ENCODE data around the gene ZNF444. TPM values are rescaled to one million over a fixed set of nuclear protein-coding genes. Genes with fewer than 3 reads are reported as not detected.
"Not testable (repeated sequence)": the region's sequence is repeated elsewhere in the genome, so short reads cannot be mapped to it uniquely, and the experiment has no call there.

ZNF444 gene
- 20.8 TPM for polyA plus RNA-seq (2013, experiment 1 of 2; ENCODE audit: insufficient read length)
- polyA plus RNA-seq (2013, experiment 2 of 2; ENCODE audit: insufficient read length): 22.0 TPM

DNA sequence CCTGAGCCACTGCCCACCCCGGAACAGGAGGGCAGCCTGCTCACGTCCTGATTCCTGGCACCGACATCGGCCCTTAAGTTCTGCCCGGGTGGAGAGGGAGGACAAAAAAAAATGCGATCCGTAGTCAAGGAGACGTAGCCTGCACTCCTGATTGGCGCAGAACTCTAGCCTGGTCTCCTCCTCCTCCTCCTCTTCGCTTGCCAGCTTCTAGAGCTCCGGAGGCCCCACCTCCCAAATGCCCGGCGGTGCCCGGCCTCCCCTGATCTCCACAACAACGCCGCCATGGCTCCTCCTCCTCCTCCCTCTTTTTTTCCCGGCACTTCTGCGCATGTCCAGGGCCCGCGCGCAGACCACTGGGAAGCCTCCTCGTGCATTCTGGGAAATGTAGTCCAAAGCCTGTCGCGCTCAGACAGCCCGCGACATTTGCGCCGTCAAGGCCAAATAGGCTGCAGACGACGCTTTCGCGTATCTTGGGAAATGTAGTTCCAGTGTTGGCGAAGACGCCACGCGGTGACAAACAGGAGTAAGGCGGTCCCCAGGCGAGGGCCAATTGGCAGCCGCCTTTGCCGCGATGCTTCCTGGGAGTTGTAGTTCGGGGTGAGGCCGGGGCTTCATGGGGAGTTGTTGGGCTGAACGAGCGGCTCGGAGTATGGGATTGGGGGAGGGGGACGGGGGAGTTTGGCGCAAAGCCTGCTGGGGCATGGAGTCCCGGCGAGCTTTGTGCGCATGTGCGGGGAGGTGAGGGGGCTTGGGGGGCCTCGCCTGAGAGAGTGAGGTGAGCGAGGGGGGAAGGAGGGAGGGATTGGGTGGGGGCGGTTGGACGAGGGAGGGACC, at the start of gene ZNF444:
Gene ZNF444 (plus strand): TSS at position 705 of the 834 bp plus-strand sequence. CDS start 5,625 bp downstream, outside the sequence.
- DNase-seq: peak; percentile 100

DNA sequence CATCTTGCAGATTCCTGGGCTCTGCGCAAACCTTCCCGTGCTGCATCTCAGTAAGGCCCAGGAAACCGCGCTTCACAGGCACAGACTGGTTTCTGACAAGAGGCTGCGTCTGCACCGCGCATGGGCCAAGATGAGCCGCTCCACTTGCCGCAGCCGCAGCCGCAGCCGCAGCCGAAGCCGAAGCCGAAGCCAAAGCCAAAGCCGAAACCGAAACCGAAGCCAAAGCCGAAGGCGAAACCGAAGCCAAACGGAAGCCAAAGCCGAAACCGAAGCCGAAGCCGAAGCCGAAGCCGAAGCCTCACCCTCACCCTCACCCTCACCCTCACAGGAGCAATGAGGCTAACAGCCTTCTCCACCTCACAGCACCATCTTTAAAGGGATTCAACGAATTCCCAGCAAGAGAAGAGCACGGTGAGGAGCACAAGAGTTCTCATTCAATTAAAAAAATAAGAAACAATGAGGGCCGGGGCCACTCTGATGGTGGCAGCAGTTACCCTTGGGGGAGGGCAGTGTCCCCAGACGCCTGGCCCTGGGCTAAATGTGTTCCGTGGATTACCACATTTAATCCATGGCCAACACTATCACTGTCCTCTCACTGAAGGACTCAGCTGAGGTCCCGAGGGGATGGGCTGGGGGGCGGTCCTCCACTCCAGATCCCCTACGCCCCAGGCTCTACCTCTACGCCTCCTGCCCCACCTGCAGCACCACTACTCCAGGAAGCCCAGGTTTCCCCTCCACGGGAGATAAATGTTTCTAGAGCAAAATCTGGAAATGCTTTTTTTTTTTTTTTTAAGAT, 49.1 kb upstream of the ZNF444 start:
- DNase-seq: no peak

DNA sequence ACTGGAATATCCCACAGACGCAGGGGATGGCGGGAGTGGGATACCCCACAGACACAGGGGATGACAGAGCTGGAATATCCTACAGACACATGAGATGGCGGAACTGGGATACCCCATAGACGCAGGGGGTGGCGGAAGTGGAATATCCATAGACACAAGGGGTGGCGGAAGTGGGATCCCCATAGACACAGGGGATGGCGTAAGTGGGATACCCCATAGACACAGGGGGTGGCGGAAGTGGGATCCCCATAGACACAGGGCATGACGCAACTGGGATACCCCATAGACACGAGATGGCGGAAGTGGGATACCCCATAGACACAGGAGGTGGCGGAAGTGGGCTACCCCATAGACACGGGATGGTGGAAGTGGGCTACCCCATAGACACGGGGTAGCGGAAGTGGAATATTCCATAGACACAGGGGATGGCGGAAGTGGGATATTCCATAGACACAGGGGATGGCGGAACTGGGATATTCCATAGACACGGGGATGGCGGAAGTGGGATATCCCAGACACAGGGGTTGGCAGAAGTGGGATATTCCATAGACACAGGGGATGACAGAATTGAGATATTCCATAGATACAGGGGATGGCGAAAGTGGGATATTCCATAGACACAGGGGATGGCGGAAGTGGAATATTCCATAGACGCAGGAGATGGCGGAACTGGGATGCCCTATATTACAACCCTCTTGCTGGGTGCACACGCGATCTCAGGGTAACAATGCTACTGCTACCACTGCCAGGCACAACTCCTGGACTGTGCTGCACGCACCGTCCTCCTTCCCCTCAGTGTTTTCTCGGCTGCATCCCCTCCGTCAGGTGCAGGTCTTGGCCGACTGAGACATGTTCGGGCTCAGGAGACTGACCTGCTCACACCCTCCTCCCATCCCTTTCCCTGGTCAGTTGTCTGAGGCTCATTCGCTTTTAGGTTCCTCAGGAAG, 48.1 kb upstream of the ZNF444 start:
- no peak for DNase-seq

DNA sequence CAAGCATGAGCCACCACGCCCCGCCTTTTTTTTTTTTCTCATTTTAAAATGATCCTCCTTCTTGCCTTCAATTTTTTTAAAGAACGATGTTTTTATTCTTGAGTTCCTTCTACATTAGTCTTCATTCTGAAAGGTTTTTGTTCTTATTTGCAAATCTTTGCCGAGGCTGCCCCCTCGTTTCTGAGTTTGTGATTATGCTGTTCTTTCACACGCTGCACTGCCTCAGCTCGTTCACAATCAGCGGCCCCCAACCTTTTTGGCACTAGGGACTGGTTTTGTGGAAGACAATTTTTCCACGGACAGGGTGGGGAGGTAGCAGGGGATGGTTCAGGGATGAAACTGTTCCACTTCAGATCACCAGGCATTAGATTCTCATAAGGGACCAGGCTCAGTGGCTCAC, 46.6 kb upstream of the ZNF444 start:
- no peak for DNase-seq

DNA sequence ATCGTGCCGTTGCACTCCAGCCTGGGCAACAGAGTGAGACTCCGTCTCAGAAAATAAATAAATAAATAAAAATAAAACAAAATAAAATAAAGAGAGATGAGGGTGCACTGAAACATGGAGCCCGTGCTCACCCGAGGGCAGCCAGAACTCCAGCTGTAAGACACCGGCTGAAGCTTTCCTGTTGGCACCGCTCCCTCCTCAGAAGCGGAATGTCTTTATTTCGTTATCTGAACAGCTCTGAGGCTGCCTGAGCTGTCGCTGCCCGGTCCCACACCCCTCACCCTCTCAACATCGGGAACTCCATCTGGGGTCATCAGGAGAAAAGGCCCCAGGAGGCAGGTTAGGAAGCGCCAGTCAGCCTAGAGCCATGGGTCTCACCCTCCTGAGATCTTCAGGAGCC, 44.4 kb upstream of the ZNF444 start:
- DNase-seq: no peak

DNA sequence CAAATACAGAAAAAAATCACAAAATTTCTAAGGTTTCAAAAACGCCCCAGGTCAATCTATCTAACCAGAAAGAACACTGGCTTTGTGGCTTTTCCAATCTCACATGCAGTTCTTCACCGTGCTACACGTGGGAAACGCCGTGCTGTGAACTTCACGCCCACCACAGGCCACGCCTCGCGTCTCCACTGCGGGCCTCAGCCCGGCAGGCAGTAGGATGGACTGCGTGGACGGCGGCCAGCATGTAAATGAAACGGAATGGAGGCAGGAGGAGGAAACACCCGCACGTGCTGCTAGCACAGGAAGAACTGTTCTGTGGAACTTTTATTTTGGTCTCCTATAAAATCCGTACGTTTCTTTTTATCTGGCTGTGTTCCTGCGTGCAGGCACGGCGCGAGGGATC, 43.8 kb upstream of the ZNF444 start:
- DNase-seq: no peak

DNA sequence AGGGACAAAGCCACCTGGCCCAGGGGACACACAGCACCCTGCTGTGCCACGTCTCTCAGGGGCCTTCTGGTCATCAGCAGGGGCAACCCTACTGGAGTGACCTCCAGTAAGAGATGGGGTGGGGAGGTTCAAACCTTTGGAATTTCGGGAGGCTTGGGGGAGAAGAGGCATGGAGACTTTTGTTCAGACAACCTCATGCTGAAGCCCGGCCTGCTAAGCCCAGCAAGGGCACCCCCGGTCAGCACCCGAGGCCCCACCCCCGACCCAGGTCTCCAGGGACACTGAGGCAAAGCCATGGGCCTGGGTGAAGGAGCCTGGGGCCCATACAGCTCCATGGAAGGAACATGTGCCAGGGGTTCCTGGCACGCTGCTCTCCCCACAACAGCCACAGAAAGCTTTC, 43.3 kb upstream of the ZNF444 start:
- no peak for DNase-seq

DNA sequence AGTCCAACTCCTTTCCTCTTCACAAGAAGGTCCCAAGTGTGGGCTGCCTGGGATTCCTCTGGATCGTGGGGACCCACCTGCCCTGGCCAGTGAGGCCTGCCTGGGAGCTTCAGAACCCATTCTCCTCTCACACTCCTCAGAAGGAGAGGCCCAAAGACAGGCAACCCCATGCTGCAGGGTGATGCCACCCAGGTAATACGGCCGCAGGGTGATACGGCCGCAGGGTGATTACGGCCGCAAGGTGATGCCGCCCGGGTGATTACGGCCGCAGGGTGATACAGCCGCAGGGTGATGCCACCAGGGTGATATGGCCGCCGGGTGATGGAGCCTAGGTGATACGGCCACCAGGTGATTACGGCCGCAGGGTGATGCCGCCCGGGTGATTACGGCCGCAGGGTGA, 42.9 kb upstream of the ZNF444 start:
- not testable (repeated sequence) for DNase-seq

DNA sequence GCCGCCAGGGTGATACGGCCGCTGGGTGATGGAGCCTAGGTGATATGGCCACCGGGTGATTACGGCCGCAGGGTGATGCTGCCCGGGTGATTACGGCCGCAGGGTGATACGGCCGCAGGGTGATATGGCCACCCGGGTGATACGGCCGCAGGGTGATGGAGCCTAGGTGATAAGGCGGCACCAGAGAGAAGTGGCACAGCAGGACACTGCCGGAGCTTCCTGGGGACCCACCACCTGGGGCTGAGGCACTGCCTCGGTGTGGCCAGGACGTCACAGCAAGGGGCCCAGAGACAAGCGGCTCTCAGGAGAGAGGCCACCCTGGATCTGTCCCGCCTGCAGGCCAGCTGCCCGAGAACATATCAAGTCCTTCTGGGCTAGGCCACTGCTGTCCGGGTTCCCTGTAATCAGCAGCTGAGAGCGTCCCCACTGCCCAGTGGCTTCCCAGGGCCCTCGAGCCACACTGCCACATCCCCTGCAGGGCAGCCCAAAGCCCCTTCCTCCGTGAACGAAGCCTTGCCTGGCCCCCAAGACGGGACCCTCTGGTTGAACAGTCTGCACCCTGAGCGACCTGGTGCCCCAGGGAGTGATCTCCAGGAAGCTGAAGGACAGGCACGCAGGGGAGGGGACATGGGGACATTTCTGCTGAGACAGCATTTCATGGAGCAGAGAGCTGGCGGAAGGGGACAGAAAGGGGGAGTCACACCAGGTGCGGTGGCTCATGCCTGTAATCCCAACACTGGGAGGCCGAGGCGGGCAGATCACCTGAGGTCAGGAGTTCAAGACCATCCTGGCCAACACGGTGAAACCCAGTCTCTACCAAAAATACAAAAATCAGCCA, 42.1 kb upstream of the ZNF444 start:
- no peak for DNase-seq

DNA sequence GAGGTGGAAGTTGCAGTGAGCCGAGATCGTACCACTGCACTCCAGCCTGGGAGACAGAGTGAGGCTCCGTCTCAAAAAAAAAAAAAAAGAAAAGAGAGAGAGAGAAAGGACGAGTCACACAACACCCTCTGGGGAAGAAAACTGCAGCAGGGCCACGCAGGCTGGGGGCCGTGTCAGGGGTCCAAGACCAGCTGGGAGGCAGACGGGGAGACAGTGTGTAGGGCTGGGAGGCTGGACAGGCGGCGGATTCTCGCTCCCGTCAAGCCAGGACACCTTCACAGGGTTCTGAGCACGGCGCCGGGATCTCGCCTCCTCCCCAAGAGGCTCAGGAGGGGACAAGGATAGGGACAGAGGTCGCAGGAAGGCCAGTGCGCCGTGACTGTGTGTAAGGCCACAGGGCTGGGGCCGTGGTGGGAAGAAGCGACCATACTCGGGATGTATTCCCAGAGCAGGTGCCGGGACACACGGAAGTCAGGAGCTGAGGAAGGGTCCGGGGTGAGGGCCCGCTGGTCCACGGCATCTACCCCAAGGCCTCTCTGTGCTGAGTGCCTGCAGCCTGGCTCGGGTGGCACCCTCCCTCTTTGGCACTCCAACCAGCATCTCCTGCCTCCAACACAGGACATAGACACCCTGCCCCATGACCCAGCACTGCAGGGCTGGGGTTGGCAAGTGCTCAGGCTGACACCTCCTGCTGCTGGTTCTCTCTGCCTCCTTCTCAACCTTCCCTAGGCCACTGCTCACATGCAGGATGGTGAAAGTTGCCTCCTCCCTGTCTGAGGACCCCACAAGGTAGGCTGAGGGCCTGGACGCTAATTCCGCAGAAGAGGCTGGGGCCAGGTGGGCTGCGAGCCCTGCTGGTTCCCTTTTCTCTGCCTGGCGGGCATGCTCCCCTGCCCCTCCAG, 41.2 kb upstream of the ZNF444 start:
- DNase-seq: no peak

DNA sequence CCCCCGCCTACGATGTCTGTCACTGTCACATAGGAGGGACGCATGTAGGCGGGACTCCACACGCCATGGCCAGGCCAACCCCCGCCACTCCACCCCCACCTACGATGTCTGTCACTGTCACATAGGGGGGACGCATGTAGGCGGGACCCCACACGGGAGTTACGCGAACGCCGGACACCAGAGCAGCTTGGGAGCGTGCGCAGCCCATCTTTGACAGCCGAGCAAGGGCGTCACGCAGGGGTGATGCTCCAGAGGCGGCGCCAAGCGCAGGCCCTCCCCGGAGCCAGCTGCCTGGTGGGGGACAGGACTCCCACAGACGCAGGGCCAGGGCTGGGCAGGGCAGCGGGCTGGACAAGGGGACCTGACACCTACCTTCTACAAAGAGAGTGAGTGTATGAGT, 40.0 kb upstream of the ZNF444 start:
- DNase-seq: no peak

DNA sequence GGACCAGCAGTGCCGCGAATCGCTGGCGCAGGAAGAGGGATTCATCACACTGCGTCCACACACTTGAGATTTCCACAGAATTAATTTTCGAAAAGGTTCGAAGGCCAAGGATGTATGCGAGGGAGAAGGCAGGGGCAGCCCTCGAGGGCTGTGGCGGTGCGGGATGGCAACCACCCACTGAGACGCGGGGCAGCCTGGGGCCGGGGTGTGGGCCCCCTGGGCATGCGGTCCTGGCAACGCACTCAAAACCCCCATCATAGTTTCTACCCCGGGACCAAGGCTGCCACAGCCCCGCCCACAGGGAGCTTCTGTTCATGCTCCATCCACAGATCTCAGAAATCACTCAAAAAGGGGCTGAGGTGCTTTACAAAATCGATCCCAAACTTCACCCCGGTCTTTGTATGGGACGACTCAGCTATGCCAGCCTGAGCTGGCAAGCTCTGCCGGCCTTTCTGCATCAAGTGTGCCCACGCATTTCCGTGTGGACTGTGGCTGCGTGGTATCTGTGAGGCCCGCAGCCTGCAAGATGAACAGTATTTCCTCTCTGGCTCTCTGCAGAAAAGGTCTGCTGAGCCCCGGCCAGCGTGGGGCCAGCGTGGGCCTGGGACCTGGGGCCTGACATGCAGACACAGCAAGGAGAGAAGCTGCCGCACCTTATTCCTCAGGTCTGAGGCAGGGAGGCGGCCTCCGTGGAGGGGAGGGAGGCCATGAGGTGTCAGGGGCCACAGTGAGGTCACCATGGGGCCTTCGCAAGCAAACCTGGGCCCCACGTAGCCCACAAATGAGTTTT, 39.1 kb upstream of the ZNF444 start:
- no peak for DNase-seq

DNA sequence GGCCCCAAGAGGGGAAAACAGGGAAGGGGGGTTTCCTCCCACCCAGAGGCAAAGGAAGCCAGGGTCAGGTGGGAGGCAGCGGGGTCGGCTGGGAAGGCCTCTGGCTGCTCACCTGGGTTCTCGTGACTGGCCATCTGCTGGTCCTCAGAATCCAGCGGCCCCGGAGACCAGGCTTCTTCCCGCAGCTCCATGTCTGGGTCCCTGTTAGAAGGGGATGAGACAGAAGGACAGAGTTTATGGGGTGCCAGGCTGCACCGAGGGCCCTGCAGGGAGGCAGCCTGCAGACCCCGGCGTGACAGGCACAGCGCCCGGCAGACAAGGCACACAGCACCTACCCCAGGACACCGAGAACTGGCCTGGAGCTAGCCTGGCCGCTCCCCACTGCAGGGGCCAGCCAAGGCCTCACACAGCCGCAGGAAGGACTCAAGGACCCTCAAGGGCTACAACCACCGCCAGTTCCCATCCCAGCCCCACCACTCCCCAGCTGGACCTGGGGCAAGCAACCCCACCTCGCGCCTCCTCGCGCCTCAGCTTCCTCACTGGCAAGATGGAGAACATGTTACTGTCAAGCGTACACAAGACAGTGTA, 38.0 kb upstream of the ZNF444 start:
- no peak for DNase-seq

DNA sequence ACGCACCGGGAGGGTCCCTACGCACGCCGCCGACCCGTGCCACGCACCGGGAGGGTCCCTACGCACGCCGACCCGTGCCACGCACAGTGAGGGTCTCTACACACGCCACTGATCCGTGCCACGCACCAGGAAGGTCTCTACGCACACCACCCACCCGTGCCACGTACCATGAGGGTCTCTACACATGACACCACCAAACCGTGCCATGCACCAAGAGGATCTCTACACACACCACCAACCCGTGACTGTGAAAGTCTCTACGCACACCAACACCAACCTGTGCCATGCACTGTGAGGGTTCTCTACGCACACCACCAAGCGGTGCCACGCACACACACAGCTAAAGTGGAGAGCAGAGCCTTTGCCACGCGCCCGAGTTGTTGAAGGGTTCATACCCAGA, 36.7 kb upstream of the ZNF444 start:
- no peak for DNase-seq

DNA sequence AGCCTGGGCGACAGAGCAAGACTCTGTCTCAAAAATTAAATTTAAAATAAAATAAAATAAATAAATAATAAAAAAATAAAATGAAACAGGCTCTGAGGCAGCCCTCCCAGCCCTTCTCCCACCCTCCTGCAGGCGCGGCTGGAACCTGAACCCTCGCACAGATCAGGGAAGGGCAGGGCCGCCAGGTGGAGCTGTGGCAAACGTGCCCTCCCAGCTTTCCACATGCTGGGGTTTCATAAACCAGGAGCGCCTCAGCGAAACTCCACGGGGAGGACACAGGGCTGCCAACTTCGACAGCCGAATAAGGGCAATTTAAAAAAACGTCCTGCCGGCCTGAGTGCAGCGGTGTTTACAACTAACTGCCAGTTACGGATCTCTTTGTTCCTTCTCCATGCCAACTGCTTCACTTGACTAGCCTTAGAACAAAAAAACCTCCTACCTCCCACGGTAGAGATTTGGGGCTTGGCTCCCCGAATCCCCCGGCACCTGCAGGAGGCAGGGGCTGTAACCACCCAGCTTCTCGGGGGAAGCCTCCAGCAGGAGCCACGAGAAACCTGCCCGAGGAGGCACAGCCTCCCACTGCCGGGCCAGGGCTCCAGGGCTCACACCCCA, 35.9 kb upstream of the ZNF444 start:
- DNase-seq: peak; percentile 35

DNA sequence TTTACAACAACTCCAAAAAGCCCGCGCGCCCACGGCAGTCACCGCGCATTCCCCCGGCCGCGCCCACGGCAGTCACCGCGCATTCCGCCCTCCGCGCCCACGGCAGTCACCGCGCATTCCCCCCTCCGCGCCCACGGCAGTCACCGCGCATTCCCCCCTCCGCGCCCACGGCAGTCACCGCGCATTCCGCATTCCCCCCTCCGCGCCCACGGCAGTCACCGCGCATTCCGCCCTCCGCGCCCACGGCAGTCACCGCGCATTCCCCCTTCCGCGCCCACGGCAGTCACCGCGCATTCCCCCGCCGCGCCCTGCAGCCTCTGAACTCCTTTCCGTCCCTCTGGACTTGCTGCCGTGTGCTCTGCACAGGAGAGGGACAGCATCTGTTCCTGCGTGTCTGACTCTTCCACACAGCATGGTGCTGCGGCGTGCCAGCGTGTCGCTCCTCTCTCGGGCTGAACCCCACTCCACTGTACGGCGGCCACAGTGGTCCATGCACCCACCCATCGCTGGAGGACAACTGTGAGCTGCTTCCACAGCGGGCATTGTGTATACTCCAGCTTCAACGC, 35.2 kb upstream of the ZNF444 start:
- not testable (repeated sequence) for DNase-seq

DNA sequence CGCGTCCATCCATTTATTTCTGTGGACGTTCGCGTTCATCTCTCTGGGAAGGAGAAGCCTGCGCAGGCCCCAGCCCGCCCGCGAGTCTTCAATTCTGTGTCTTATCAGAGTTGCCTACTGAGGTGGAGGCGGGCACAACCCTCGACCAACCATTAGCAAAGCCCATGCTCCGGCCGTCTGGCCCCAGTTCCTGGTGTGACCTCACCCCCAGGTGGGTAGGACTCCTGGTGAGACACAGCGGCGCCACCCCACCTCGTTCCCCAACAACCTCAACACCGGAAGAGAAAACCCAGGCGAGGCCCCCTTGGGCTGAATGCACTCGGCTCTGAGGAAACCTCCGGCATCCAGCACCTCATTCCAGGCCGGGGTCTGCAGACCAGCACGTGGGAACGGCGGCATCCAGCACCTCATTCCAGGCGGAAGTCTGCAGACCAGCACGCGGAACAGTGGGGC, 34.7 kb upstream of the ZNF444 start:
- no peak for DNase-seq

DNA sequence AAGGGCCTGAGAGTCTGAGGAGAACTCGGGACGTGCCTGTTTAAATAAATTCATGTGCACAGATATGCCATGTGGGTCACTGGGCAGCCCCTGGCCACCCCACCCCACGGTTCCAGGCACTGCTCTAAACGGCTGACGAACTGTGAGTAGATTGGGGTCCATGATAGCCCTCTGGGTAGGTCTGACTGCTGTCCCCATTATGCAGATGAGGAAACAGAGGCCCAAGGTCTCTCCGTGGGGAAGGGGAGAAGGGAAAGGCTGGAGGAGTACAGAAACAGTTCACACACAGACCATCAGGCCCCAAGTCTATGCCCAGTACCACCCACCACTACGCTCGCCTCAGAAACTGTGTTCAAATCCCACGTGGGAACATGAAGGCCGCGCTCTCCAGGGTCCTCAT, 34.1 kb upstream of the ZNF444 start:
- DNase-seq: no peak

All from fibroblast of skin of scalp (primary cell).